GM10248 (cell line): ENCODE measurements around the gene TOR4A.

Experiments used
- CTCF ChIA-PET: fragments of 300-600 bp; sonication (Branson Sonifier 250); formaldehyde crosslinking; extraction: SDS; loops from one replicate; lab custom pipeline; 2021; ENCODE audit warnings: antibody characterized with exemption; lab: Yijun Ruan, JAX
- POLR2A ChIA-PET: fragments of 350-650 bp; sonication (Branson Sonifier 250); formaldehyde crosslinking; extraction: SDS; loops from one replicate; lab custom pipeline; 2020; ENCODE audit warnings: antibody characterized with exemption; lab: Yijun Ruan, JAX
- DNase-seq: peaks from one replicate; pipeline ENCODE4 v3.0.0; 2012; ENCODE audit errors: extremely low spot score
- TF ChIP-seq, protein P1 (sequence below): IDR thresholded peaks from 2 replicates; pipeline ENCODE4 v1.5.1; 2012; ENCODE audit warnings: mild to moderate bottlenecking, low read depth; ENCODE audit errors: extremely low read depth, missing control alignments, control extremely low read depth

The TOR4A gene

DNA sequence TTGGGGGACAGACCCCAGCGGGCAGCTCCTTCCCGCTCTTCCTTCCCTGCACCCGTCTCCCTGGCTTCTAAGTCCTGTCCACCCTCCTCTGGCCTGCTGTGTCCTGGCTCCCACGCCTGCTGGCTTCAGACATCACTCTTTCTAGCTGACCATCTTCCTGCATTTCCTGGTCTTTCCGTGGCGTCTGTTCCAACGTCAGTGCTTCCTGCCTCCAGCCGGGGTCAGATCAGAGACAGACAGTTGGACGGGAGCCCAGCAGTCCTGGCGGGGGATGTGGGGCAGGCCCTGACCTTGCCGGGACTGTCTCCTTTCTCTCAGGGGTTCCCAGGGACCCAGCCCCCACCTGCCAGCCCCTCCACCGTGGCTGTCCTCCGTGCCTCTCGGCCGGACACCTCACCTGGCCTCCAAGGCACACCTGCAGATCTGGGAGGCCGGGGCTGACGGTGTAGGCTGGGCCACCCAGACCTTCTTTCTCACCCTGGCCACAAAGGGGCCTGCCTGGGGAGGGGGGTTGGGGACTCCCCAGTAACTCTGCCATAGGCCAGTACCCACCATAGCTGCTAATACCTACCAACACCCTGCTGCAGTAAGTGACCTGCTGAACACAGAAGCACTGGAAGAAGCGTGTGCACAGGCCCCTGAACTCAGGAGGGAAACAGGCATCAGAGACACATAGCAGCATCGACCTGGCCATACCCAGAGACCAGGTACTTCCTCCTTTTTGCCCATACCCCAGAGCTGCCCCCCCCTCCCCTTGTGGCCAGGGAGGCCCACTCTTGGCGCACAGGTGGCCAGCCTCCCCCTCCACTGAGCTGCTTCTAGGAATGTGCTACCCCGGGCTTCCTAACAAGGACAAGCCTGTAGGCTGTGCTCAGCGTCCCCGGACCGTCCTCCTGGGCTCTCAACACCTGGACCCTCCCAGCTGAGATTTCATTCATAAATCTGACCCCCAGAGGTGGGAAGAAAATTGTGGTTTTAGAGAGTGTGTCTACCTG, 19.4 kb downstream of the TOR4A start:
- POLR2A ChIA-PET, result no interaction called here
- CTCF ChIA-PET, result interaction anchor here (1.2 to 1.4 kb wide), 3 partner anchors 11 to 148 kb away, joined by 3 to 4 read pairs (median 3); no protein-coding TSS in a partner anchor
- TF ChIP-seq, protein P1, sequence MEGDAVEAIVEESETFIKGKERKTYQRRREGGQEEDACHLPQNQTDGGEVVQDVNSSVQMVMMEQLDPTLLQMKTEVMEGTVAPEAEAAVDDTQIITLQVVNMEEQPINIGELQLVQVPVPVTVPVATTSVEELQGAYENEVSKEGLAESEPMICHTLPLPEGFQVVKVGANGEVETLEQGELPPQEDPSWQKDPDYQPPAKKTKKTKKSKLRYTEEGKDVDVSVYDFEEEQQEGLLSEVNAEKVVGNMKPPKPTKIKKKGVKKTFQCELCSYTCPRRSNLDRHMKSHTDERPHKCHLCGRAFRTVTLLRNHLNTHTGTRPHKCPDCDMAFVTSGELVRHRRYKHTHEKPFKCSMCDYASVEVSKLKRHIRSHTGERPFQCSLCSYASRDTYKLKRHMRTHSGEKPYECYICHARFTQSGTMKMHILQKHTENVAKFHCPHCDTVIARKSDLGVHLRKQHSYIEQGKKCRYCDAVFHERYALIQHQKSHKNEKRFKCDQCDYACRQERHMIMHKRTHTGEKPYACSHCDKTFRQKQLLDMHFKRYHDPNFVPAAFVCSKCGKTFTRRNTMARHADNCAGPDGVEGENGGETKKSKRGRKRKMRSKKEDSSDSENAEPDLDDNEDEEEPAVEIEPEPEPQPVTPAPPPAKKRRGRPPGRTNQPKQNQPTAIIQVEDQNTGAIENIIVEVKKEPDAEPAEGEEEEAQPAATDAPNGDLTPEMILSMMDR, result no peak
- DNase-seq, result no peak

DNA sequence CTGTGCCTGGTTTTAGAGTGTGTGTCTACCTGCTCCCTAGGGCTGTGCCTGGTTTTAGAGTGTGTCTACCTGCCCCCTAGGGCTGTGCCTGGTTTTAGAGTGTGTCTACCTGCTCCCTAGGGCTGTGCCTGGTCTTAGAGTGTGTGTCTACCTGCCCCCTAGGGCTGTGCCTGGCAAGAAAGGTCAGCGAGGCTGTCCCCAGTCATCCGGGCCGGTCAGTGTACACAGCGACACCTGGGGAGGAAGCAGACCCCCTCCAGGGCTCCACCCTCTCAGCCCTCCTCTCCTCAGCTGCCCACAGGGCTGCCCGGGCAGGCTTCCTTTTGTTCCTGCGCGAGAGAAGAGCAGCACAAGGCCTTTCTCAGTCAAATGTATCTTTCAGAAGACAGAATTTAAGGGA, 20.4 kb downstream of the TOR4A start:
- ChIA-PET POLR2A (no interaction called here), CTCF (interaction anchor here (1.3 to 1.4 kb wide), 2 partner anchors 12 to 110 kb away, joined by 3 read pairs; no protein-coding TSS in a partner anchor)
- DNase-seq, result no peak
- TF ChIP-seq, protein P1, result no peak

DNA sequence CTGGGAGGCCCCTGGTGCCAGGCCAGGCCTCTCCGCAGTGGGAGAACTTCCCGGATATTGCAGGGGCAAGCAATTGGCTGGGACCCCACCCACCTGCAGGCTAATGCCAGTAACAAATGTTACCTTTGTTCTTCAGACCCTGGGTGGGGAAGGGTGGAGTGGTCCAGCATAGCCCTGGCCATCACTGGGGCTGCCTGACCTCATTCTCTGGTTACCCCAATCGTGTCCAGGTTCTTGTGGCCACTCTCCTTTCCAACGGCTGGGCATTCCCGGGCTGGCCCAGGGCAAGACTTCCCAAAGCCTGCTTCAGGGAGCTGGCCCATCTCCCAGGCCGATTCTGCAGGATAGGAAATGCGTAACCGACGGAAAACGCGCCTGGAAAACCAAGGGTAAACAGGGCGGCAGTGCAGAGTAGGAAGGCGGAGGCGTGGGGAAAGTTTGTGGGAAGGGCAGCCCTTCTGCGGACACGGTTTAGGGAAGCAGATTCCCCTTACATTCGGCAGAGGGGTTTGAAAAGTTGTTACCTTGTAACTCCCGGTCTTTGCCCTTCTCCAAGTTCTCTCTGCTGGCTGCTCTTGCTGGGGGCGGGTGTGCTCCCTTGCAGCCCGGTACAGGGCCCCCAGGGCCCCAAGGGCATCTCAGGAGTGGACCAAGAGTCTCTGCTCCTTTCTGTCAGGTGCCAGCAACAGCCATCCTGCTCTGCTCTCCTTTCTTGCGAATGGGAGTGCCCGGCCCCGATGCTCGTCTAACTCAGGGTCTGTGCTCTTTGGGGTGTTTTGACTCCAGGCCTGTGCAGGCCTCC, 21.1 kb downstream of the TOR4A start:
- TF ChIP-seq, protein P1, result no peak
- POLR2A ChIA-PET, result no interaction called here
- CTCF ChIA-PET, result interaction anchor here (1.3 to 1.6 kb wide), 3 partner anchors 11 to 124 kb away, joined by 3 to 6 read pairs (median 3); partner anchors contain the start of genes EXD3 and NOXA1
- no peak for DNase-seq

- TF ChIP-seq, protein P1, result no peak
- ChIA-PET CTCF (interaction anchor here (1.3 to 1.6 kb wide), 3 partner anchors 10 to 124 kb away, joined by 3 to 6 read pairs (median 3); partner anchors contain the start of genes EXD3 and NOXA1), POLR2A (interaction anchor here (0.6 kb wide), 1 partner anchor 149 kb away, joined by 3 read pairs; no protein-coding TSS in a partner anchor)
- DNase-seq, result no peak
Measured at GRCh38 chr9:137299203-137299565, 21.7 kb downstream of the TOR4A start.

- TF ChIP-seq, protein P1, result no peak
- CTCF ChIA-PET, result interaction anchor here (1.6 kb wide), 1 partner anchor 123 kb away, joined by 6 read pairs; the partner anchor contains the start of genes EXD3 and NOXA1
- DNase-seq, result no peak
- POLR2A ChIA-PET, result interaction anchor here (0.7 kb wide), 1 partner anchor 429 kb away, joined by 4 read pairs; no protein-coding TSS in a partner anchor
Measured at GRCh38 chr9:137299938-137300337, 22.4 kb downstream of the TOR4A start.

DNA sequence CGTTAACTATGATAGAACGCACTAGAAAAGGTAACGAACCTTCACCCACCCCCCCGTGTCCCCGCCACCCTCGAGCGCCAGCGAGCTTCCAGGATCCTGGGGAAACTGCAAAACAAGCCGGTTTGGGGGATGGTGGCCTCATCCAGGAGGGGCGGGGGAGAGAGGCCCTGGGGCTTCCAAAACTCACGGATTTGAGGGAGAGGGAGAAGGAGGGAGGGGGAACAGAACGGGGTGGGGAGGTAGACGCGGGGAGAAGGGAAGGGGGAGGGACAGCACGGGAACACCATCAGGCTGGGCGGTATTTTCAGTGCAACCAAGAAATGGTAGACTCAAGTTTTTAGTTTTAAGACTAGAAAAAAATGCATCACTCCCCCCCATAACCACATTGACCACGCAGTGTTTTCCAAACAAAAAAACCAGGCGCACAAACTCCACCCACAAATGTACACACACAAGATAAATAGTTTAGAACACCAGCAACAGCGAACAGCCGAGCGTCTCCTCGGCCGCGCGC, 23.1 kb downstream of the TOR4A start:
- no peak for DNase-seq
- TF ChIP-seq, protein P1, result no peak
- ChIA-PET POLR2A (interaction anchor here (0.6 to 0.9 kb wide), 3 partner anchors 122 to 430 kb away, joined by 3 to 5 read pairs (median 4); partner anchors contain the start of genes EXD3 and NOXA1), CTCF (interaction anchor here (2.2 to 4.1 kb wide), 3 partner anchors 16 to 143 kb away, joined by 9 to 24 read pairs (median 21); no protein-coding TSS in a partner anchor)
